Inferior parietal cortex (tissue), 1 donor: ENCODE measurements around the gene SLAMF1.
A peak's percentile ranks its signal among the peaks of the same experiment; 100 is the strongest.
"Not testable (repeated sequence)": the region's sequence is repeated elsewhere in the genome, so short reads cannot be mapped to it uniquely, and the experiment has no call there.

Experiments used
- DNase-seq: peaks from one replicate; pipeline ENCODE4 v3.0.0-alpha.2; 2016; ENCODE audit errors: extremely low spot score

Gene SLAMF1

DNA sequence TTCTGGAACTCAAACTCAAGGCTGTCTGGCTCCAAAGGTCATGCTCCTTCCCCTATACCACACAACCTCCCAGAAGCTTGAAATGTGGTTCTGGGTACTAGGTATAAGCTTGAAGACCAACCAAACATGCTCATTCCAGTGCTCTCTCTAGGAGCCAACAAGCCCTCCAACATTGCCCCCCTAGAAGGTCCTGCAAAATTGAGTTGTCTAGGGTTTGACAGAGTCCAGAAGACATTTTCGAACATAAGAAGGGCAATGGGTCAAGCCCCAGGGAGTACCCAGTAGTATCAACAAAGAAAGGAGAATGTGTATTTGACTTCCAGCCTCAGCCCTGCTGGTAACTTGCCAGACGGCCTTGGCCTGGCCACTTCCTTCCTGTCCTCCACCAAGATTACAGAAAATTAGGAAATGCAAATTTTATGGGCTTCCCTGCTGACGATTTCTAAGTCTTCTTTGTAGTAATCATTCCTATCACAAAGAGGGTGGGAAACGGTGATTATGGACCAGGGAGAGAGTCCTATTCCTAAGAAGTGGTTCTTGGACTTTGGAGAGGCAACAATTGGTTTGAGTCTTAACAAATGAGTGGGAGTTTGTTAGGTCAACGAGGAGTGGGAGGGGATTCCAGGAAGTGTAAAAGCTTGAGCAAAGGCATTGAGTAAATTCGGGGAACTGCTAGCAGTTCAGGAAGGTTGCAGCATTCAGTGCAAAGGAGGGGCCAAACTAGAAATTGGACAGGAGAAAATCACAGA lies 18.7 kb upstream of the SLAMF1 start:
- DNase-seq, result peak; percentile 5

DNA sequence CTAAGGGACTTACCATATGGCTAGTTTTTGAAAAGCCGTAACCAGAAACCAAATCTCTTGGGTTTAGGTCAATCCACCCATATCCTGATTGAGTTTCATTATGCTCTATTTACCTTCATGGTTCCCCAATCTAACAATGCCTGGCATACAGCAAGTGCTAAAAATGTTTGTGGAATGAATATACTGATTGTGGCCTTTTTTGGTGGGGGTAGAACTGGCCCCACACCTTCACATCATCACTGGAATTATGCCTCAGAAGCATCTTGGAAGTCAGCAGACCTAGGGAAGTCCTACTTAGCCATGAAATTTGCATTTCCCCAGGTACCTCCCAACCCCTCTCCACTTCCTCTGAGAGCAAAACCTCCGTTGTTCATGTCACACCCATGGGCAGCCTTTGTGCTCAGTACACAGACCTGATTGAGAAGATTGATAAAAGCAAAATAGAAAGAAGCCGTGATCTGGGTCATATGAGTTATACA lies 17.8 kb upstream of the SLAMF1 start:
- DNase-seq, result no peak

DNA sequence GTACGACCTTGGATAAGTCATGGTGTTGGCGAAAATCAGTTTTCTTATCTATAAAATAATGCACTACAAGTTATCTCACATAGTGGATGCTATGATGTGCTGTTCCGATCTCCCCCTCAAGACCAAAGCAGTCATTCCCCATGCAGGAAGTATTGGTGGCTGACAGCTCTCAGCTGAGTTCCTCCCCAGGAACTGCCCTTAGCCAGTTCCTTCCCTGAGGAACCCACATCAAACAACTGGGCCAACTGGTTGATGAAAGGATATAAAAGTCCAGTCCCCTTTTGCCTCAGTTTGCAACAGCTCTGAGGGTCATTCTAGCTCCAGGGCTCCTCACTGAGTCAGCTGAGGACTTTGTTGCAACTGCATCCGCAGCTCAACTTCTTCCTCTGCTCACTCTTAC lies 16.1 kb upstream of the SLAMF1 start:
- no peak for DNase-seq

DNA sequence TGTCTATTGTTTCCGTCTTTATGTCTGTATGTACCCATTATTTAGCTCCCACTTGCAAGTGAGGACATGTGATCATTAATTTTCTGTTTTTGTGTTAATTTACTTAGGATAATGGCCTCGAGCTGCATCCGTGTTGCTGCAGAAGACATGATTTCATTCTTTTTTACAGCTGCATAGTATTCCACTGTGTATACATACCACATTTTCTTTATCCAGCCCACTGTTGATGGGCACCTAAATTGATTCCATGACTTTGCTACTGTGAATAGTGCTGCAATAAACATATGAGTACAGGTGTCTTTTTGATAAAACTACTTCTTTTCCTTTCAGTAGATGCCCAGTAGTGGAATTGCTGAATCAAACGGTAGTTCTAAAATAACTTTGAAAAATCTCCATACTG lies 12.7 kb upstream of the SLAMF1 start:
- no peak for DNase-seq

DNA sequence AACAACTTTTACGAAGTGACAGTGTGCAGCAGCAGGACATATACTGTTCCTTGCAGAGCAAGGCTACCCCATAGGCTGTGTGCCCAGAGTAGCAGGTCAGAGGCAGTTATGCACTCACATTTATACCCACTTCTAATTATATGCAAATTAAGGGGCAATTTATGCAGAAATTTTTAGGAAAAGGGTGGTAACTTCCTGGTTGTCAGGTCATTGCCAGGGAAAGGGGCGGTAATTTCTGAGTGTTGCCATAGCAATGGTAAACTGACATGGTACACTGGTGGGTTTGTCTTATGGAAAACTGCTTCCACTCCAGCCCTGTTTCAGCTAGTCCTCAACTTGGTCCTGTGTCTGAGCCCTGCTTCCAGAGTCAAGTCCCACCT lies 12.0 kb upstream of the SLAMF1 start:
- DNase-seq, result no peak

DNA sequence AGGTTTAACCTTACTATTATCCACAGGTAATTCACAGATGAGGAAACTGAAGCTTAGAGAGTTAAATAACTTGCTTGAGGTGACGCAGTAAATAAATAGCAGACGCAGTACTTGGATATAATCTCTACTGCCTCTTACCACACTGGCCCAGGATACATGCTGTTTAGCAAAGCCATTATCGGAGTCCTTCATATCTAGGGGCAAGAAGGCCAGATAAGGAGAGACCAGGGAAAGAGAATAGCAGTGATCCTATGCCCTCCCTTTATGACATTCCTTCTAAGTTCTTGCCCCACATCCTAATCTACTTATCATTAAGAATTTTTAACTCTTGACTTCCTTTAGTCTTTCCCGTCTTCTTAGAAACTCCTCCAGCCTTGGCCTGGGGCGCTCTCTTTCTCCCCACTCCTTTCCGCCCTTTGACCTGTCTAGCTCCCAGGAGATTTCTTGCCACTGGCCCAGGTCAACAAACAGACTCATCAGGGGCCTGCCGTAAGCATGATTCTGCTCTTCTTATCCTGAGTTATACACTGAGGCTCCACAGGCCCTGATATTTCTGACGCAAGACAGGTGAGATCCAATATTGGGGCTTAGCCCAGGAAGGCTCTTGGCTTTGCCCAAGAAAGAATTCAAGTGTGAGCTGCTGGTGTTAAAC lies 11.4 kb upstream of the SLAMF1 start:
- DNase-seq, result no peak

DNA sequence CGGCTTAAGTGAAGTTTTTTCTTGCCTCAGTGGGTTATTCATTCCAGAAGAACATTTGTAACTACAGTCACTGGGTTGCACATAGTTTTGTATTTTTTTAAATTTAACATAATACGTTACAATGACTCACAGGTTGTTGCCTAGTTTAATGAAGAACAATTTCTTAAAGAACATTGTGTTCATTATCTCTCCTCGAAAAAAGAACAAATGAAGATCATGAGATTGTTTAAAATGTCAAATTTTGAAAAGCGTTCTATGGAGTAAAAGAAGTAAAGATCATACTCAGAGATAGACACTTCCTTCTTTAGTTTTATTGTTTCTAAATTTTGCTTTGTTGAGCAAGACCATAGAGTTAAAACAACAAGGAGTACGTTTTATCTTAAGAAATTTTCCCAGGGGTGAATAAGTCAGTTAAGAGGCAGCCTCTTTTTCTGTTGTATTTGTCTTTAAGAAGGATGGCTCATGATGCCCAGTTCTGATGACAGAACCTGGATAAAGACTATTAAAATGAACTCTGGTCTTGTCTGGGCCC lies 10.5 kb upstream of the SLAMF1 start:
- DNase-seq, result no peak

DNA sequence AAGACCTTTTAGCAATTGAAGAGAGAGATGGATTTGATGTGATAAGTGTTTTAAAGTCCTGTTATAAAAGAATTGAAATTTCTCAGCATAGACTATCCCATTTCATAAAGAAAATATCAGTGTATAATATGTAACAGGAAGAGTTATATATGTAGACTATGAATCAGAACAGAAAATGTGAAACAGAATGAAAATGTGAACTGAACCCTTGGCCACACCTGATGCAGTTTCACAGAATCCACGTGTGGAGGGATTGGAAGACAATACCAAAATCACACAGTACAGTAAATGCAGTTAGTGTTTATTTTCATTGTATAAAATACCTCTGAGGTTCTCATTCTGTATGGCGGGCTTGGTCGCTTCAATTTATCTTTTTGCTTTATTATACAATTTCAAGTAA lies 9.9 kb upstream of the SLAMF1 start:
- DNase-seq, result no peak

DNA sequence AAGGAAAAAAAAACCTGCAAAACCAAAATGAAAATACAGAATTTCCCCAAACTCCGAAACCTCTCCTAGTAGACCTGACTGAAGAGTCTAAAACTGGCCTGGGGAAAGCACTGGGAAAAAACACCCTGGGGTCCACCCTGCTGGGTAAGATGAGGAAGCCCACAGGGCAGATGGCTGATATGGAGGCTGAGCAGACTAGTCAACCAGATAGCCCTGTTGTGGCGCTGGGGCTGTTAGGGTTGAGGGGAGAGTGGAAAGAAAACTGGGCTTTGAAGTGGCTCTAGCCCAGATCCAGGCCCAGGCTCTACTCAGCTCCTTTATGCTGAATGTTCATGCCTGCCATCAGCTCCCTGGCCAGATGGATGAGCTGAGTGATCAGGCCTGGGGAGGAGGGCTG lies 6.8 kb upstream of the SLAMF1 start:
- DNase-seq, result no peak

DNA sequence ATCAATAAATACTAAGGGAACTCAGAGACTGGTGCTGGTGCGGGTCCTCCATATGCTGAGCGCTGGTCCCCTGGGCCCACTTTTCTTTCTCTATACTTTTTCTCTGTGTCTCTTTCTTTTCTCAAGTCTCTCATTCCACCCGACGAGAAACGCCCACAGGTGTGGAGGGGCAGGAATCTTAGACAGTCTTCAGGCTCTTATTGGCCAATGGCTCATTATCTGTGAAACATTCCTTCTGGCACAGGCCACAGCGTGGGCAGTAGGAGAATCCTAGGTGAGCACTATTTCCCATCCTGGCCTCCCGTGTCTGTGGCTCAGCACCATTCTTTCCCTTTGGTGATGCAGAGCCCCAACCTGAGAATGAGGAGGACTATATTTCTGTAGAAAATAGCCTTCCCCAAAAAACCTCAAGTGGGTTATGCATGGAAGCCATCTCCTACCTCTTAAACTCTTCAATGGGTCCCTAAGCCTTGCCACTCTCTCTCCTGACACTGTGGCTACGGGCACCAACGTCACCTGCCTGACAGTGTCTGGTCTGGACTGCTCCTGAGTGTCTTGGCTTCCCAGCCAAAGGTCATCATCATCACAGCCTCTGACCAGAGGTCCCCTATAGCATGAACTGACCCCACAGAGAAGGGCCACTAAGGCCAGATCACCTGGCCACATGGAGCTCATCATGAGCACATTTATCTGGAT lies 6.2 kb upstream of the SLAMF1 start:
- no peak for DNase-seq

DNA sequence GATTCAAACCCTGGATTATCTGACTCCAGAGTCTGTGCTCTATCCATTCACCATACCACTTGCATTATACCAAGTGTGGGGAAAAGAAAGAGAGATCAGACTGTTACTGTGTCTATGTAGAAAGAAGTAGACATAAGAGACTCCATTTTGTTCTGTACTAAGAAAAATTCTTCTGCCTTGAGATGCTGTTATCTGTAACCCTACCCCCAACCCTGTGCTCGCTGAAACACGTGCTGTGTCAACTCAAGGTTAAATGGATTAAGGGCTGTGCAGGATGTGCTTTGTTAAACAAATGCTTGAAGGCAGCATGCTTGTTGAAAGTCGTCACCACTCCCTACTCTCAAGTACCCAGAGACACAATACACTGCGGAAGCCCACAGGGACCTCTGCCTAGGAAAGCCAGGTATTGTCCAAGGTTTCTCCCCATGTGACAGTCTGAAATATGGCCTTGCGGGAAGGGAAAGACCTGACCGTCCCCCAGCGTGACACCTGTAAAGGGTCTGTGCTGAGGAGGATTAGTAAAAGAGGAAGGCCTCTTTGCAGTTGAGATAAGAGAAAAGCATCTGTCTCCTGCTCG lies 5.3 kb upstream of the SLAMF1 start:
- not testable (repeated sequence) for DNase-seq

DNA sequence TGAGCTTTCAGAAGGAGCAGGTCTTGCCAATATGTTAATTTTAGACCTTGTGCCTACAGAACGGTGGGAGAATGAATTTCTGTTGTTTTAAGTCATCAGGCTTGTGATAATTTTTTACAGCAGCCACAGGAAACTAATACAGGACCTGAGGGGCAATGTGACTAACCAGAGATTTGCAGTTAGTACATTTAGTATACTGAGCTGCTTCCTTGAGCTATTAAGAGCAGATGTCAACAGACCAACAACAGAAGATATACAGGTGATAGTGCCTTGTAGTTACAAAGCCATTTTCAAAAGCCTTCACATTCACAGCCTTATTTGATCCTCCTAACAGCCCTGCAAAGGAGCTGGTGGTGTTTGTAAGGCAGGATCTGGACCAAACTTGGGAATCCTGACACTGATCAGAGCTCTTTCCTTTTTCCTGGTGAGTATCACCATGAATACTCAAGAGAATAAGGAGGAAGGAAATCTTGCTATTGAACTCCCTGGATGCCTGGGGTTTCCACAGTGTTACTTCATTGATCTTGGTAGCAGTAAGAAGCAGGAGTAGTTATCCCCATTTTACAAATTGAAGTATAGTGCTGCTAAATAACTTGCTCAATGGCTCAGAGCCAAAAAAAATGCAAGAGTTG lies 4.7 kb upstream of the SLAMF1 start:
- DNase-seq, result no peak

DNA sequence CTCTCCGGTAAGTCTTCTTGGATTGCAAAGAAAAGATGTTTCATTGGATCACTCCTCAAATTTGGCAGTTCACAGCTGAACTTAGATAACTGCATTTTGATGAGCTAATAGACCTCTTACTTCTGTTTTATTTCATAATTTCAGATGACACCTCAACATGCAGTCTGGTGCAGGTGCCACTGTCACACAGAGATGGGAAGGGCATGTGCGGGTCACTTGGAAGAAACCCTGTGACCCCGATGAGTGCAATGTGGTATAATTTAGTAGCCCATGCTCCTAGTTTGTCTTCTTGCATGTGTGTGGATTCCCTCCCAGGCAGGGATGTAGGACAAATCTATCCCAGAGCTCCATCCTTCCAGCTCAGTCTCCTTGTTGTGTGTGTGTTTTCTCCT lies 481 bp upstream of the SLAMF1 start:
- DNase-seq, result no peak

DNA sequence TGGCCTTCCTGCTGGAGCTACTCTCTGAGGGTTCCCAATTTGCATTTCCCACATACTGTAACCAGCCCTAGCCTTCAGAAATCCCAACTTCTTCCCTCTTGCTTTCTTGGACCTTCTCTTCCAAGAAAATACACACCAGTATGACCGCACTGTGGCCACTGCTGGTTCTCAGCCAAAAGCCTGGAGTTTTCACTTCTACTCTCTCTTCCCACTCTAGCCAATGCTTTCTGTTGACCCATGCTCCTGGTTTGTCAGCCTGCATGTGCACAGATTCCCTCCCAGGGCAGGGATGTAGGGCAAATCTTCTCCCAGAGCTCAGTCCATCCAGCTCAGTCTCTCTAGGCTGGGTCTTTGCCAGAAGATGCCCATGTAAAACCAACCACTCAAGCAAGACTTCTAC lies 664 bp downstream of the SLAMF1 start:
- DNase-seq, result no peak

DNA sequence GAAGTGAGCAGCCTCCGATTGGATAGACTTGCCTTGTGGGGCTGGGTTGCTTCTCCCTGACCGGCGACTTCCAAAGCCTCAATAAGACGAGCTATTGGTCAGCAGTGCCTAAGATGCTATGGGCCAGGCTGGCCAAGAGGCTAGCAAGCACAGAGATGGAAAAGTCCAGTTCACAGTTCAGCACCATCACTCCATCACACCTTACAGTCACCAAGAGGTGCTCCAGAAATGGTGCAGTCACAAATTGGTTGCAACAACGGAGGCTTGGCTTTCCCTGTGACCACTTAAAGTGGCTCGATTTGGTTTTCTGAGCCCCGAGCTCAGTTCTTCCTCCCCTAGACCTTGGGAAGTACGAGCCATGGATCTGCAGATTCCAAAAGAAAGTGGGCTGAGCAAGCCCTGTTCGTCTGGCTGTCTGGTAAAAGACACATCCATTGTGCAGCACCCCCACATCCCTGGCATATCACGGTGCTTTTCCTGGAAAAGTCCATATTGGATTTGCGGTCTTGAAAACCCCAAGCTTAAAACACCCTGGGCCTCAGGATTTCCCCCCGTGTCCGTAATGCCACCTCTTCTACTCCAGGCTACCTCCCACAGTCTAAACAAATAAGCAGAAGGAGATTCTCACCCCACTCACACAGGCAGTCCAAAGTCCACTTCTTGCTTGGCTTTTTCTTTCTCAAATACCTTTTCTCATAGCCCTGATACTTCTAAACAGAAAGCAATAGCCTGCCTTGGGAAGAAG lies 1.3 kb downstream of the SLAMF1 start:
- DNase-seq, result no peak

DNA sequence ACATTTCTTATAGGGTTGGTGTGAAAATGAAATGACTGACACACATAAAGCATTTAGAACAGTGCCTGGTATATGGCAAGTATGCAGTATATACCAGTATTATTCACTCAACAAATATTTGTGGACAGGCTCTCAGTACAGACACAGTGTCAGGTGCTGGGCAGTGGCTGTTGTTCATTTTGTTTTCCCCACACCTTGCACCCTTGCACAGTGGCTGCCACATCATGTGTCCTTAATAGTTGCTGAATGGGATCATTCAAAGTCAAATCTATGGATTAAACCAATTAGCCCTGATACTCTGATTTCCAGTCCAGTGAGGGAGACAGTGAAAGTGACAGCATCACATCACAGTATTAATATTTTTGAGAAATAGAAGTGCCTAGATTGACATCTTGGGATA lies 2.4 kb downstream of the SLAMF1 start:
- DNase-seq, result no peak

DNA sequence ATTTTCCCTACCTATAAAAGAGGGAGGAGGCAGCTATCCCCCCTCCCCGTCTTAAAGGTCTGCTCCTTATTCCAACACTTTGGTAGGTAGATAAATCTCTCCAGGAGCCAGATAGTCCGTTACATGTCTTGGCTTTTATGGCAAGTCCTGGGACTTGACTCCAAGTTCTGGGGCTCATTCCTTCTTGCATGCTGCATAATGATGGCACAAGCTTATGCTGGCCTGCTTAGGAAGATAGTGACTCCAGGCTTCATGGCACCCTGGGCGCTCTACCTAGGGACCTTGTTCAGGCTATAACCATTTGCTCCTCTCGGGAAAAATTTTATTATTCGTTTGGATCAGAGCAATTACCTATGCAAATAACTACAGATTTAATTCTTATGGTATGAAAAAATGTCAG lies 3.7 kb downstream of the SLAMF1 start:
- no peak for DNase-seq

DNA sequence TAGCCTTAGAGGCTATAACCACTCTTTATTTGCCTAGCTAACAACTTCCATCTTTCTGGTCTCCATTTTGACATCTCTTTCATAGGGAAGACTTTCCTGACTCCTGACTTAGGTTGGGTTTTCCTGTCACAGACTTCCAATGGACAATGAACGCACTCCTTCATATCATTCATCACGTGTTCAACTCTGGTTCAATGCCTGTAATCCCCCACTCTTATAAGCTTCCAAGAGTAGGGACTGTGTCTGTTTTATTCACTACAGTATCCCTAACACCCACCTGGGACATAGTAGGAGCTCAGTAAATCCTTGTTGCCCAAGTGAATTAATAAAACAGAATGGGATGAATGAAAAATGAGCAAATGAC lies 4.6 kb downstream of the SLAMF1 start:
- DNase-seq, result no peak

DNA sequence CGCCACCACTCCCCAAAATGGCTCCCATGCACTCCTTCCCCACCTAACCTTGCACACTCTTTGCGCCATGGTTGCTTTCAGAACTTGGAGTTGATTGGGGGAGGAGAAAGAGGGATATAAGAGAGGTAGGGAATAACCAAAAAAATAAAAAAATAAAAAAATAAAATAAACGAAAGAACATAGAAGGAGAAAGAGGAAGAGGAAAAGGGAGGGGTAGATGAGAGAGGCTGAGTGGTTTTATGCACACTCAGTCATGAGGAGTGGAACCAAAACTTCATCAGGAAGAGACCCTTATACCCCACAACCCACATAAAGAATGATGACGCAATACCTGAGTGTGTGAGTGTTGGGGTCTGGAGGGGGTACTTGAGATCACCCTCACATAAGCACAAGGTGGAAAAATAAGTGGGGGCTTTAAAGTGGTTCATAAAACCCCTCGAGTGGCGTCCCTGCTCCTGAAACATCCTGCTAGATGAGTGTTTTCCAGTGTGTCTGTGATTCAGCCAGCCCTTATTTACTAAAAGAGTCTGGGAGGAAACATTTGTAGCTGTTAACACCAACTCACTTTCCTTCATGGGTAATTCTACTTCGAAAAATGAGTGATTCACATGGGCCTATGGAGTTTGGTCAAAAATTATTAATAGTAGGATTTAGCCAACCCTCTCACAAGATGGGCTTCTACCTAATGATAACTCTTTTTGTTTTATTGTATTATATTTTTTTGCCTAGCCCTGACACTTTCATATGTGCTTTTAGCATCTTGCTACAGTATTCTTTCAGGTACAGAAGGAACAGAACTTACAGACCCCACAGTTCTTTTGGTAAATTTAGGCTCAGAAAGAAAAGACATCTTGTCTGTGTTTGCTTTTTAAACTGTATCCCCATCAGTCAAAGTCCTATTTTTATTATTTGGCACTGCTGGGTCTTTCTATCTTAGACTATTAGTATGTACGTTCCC lies 5.2 kb downstream of the SLAMF1 start:
- DNase-seq, result no peak
